Upper lobe of right lung (tissue), 1 donor: ENCODE results near the gene FEZ2. TPM values are rescaled to one million over a fixed set of nuclear protein-coding genes. Genes with fewer than 3 reads are reported as not detected.

Source experiments
- ATAC-seq: fragments of 200-7000 bp; cut with Tn5 transposase; one replicate; pipeline ENCODE4 v1.9.1; 2020; ENCODE audit warnings: mild to moderate bottlenecking, moderate library complexity
- DNase-seq: peaks from one replicate; pipeline ENCODE4 v3.0.0-alpha.2; 2020
- H3K27ac ChIP-seq: fragments of 200-600 bp; one replicate; pipeline ENCODE4 v1.8.0; 2022
- H3K27me3 ChIP-seq: fragments of 200-600 bp; one replicate; pipeline ENCODE4 v1.8.0; 2022; ENCODE audit warnings: mild to moderate bottlenecking
- H3K36me3 ChIP-seq: fragments of 200-600 bp; one replicate; pipeline ENCODE4 v1.8.0; 2022
- H3K4me1 ChIP-seq: fragments of 200-600 bp; one replicate; pipeline ENCODE4 v1.8.0; 2022
- H3K4me3 ChIP-seq: fragments of 200-600 bp; one replicate; pipeline ENCODE4 v1.8.0; 2022; ENCODE audit warnings: mild to moderate bottlenecking
- H3K9me3 ChIP-seq: fragments of 200-600 bp; one replicate; pipeline ENCODE4 v1.8.0; 2022
- intact Hi-C: fragments of 100-400 bp; cut with DNase I; formaldehyde crosslinking; loops from one replicate; pipeline ENCODE4 v1.11.0; 2022
- long read RNA-seq: library from polyadenylated mRNA; unstranded; transcript quantifications from one replicate; pipeline ENCODE4 v2.0.0, GENCODE V29; 2021
- total RNA-seq: library from RNA; stranded (reverse); fragmentation: NEBNext Ultra II Directional; extraction: Animal tissue kit (Norgen Biotek cat#: 25700); gene quantifications from one replicate; pipeline ENCODE4 v1.2.1, GENCODE V29; 2021
- TF ChIP-seq, protein P1 (sequence below): fragments of 200-600 bp; IDR thresholded peaks from one replicate; pipeline ENCODE4 v1.8.0; 2022; ENCODE audit warnings: antibody characterized with exemption
- donor health status: DM: no; HTN: yes; CAD: no; lungs with severe emphysema.

Gene FEZ2, protein sequence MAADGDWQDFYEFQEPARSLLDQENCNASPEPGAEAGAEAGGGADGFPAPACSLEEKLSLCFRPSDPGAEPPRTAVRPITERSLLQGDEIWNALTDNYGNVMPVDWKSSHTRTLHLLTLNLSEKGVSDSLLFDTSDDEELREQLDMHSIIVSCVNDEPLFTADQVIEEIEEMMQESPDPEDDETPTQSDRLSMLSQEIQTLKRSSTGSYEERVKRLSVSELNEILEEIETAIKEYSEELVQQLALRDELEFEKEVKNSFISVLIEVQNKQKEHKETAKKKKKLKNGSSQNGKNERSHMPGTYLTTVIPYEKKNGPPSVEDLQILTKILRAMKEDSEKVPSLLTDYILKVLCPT
- total RNA-seq = 47.1 TPM
- long read RNA-seq, transcript FEZ2-204 (8 exons, 1,931 nt) = major isoform, 12 of 20 reads
- long read RNA-seq, partial matches to known transcripts = 4 of 20 reads
- long read RNA-seq, other reads (novel, unspliced or antisense) = 3 of 20 reads

DNA sequence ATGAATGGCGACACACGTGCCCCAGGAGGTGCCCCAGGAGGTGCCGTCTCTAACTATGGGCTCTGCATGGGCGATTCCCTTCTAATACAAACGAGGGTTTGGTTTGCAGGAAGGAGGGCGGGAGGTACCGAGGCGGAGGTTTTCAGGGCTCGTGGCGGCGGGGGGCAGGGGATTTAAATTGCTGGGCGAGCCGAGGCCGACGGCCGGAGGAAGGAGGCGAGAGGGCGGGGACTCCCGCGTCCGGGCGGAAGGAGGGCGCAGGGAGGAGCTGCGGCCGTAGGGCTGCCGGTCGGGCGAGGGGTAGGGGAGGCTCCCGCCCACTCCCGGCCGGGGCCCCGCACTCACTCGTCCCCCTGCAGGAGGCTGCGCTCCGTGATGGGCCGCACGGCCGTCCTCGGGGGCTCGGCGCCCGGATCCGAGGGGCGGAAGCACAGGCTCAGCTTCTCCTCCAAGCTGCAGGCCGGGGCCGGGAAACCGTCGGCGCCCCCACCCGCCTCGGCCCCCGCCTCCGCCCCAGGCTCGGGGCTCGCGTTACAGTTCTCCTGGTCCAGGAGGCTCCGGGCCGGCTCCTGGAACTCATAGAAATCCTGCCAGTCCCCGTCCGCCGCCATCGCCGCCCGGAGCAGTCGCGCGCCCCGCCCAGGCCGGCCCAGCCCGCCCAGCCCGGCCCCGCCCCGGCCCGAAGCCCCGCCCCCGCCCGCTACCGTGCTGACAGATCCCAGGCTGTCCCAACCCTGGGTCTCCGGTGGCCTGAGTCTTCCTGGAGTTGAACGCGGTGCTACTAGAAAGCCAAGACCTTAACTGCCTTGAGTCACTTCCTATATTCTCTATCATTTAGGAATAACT, at the start of gene FEZ2:
Gene FEZ2, minus strand, starts transcription at position 637 of the 846 bp plus-strand sequence. Its CDS starts 26 bp downstream, at position 611.
- intact Hi-C loops = no loop called here
- DNase-seq (peak; percentile 92), ATAC-seq (peak; percentile 98)
- Histone ChIP-seq H3K27ac (peak within 1 kb of the TSS; percentile 97), H3K36me3 (no peaks in the 10 kb centered on the region), H3K4me1 (peaks cover 19% of the 10 kb centered on the region), H3K27me3 (no peaks in the 10 kb centered on the region), H3K4me3 (peak within 1 kb of the TSS; percentile 99), H3K9me3 (no peaks in the 10 kb centered on the region)
- TF ChIP-seq, protein P1, sequence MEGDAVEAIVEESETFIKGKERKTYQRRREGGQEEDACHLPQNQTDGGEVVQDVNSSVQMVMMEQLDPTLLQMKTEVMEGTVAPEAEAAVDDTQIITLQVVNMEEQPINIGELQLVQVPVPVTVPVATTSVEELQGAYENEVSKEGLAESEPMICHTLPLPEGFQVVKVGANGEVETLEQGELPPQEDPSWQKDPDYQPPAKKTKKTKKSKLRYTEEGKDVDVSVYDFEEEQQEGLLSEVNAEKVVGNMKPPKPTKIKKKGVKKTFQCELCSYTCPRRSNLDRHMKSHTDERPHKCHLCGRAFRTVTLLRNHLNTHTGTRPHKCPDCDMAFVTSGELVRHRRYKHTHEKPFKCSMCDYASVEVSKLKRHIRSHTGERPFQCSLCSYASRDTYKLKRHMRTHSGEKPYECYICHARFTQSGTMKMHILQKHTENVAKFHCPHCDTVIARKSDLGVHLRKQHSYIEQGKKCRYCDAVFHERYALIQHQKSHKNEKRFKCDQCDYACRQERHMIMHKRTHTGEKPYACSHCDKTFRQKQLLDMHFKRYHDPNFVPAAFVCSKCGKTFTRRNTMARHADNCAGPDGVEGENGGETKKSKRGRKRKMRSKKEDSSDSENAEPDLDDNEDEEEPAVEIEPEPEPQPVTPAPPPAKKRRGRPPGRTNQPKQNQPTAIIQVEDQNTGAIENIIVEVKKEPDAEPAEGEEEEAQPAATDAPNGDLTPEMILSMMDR = no peak

DNA sequence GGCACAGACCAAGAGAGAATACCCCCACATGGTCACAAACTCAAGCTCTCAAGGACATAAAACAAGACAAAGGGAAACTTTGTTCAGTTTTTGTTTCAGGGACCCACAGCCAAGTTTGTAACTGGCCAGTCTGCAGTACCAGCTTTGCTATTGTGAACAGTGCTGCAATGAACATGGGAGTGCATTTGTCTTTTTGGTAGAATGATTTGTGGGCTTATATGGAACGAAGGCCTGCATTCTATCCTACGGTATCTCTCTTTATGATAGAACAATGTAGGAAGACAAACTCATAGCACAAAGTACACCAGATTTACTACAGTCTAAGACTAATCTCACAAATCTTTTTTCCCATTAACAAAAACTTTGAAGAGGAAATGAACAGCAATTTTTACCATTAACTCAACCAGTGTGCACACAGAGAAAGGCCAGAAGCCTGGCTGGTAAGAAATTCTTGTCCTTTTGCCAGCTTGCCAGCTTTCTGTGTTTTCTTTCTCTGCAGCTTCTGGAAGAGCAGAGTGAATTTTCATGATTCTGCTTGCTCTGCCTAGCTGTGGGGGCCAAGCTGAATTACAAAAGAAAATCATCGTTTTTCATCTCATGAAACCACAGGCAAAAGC, 37.1 kb upstream of the FEZ2 start:
- Histone ChIP-seq H3K4me3 (no peak overlapping the region), H3K36me3 (no peaks in the 10 kb centered on the region), H3K9me3 (no peaks in the 10 kb centered on the region), H3K27me3 (no peaks in the 10 kb centered on the region), H3K4me1 (no peaks in the 10 kb centered on the region), H3K27ac (no peak overlapping the region)
- DNase-seq (no peak), ATAC-seq (no peak)
- TF ChIP-seq, protein P1 = no peak
- intact Hi-C loops = no loop called here

DNA sequence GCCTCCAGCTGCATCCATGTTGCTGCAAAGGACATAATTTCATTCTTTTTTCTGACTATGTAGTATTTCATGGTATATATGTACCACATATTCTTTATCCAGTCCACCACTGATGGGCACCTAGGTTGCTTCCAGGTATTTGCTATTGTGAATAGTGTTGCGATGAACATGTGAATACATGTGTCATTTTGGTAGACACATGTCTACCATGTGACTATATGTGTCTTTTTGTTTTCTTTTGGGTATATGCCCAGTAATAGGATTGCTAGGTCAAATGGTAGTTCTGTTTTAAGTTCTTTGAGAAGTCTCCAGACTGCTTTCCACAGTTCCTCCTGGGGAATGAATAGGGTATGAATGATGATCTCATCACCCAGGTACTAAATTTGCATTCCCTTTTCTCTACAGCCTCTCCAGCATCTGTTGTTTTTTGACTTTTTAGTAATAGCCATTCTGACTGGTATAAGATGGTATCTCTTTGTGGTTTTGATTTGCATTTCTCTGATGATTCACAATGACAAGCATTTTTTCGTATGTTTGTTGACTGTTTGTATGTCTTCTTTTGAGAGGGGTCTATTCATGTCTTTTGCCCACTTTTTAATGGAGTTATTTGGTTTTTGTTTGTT, 35.6 kb upstream of the FEZ2 start:
- Histone ChIP-seq H3K4me3 (no peak overlapping the region), H3K27ac (no peak overlapping the region), H3K4me1 (no peaks in the 10 kb centered on the region), H3K9me3 (no peaks in the 10 kb centered on the region), H3K36me3 (no peaks in the 10 kb centered on the region), H3K27me3 (no peaks in the 10 kb centered on the region)
- DNase-seq (no peak), ATAC-seq (no peak)
- TF ChIP-seq, protein P1 = no peak
- intact Hi-C loops = no loop called here

DNA sequence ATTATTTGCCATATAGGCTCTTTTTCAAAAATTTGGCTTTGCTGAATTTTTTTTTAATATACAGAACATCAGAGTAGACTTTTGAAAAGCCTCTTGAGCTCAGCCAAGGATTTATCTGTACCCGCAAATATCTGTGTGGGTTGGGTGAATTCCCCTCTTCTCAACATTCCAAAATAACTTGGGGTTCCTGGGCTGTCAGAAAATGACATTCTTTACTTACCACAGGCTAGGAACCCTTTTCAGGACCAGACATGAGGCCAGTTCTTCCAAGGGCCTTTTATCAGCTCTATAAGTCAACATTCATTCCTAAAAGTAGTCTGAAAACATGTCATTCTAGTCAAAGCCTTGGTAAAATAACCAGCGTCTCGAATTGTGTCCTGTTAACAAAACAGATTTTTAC, 28.8 kb upstream of the FEZ2 start:
- TF ChIP-seq, protein P1 = no peak
- H3K4me3 ChIP-seq = no peak overlapping the region
- no peak overlapping the region for H3K27ac ChIP-seq
- intact Hi-C loops = no loop called here
- no peaks in the 10 kb centered on the region for H3K27me3 ChIP-seq
- DNase-seq (no peak), ATAC-seq (no peak)
- H3K4me1 ChIP-seq = no peaks in the 10 kb centered on the region
- no peaks in the 10 kb centered on the region for H3K9me3 ChIP-seq
- no peaks in the 10 kb centered on the region for H3K36me3 ChIP-seq

DNA sequence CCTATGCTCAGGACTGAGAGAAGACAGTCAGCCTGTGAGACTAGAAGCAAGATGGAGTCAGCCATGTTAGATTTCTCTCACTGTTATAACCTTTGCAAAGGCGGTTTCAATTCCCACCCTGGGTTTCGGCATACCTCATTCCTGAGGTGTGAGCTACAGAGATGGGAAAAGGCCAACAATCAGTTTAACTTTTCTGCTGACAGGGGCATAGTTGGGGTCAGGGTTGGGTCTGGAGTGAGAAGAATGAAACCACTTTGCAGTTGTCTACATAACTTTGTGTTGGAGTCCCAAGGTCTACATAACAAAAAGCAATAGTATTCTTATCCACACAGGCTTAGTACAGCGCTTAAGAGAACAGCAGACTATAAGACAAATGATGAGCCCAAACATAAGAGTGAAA, 28.1 kb upstream of the FEZ2 start:
- H3K27me3 ChIP-seq = no peaks in the 10 kb centered on the region

More for the DNA sequence above, 28.1 kb upstream of the FEZ2 start:
- no peak overlapping the region for H3K4me3 ChIP-seq
- ATAC-seq (no peak), DNase-seq (no peak)
- no peak overlapping the region for H3K27ac ChIP-seq
- TF ChIP-seq, protein P1 = no peak
- no peaks in the 10 kb centered on the region for H3K9me3 ChIP-seq
- intact Hi-C loops = no loop called here
- H3K4me1 ChIP-seq = no peaks in the 10 kb centered on the region
- H3K36me3 ChIP-seq = no peaks in the 10 kb centered on the region
